GM12872 (cell line): ENCODE measurements around the gene SFXN5.

Source experiments
- CTCF ChIP-seq: IDR thresholded peaks from 3 replicates; pipeline ENCODE4 v1.5.1; 2011; ENCODE audit warnings: low read depth, mild to moderate bottlenecking, low read length, moderate library complexity; ENCODE audit not compliant: insufficient read depth

Gene SFXN5

GRCh38 chr2:72999729-73000725 is 71.5 kb downstream of the SFXN5 start:
- TF ChIP-seq CTCF: no peak

- no peak for TF ChIP-seq CTCF
These were observed 72.8 kb downstream of the SFXN5 start for GRCh38 chr2:72998724-72999123.

- no peak for TF ChIP-seq CTCF
These were observed 73.3 kb downstream of the SFXN5 start for GRCh38 chr2:72998234-72998651.

- TF ChIP-seq CTCF: no peak
These were observed 75.4 kb downstream of the SFXN5 start for GRCh38 chr2:72996117-72996502.

- no peak for TF ChIP-seq CTCF
These were observed 75.9 kb downstream of the SFXN5 start for GRCh38 chr2:72995430-72996116.

- no peak for TF ChIP-seq CTCF
These were observed 76.5 kb downstream of the SFXN5 start for GRCh38 chr2:72994991-72995380.

GRCh38 chr2:72994282-72994990 is 77.1 kb downstream of the SFXN5 start:
- no peak for TF ChIP-seq CTCF
